ENCODE data around the gene ZCWPW1.

DNA sequence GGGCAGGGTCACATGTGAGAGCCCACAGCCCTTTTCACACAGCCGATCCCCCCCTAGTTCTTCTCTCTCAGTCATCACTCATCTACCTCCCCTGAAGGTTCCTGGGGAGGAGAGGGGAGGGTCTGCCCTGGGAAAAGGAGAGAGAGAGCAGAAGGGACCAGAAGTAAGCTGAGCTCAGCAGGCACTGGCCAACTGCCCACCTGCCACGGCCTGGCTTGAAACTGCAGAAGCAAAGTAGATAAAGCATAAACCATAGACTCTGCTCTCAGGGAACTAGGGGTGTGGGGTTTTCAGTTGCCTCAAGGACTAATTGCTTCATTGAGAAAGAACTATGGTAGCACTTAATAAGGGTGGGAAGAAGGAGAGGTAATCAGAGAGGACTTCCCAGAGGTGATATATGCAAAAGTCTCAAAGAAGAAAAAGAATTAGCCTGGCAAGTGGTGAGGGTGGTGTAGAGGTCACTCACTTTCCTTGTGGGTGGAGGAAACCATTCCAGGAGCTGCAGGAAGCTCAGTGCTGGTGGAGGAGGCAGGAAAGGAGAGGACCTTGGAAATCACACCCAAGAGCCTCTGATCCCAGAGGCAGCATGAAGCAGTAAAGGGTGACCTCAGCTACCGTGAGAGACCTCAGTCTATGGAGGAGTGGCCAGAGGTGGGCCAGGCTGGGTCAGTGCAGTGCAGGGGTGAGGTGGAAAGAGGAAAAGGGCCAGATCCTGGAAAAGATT, 38.1 kb downstream of the ZCWPW1 start:
- TF ChIP-seq, protein P1, sequence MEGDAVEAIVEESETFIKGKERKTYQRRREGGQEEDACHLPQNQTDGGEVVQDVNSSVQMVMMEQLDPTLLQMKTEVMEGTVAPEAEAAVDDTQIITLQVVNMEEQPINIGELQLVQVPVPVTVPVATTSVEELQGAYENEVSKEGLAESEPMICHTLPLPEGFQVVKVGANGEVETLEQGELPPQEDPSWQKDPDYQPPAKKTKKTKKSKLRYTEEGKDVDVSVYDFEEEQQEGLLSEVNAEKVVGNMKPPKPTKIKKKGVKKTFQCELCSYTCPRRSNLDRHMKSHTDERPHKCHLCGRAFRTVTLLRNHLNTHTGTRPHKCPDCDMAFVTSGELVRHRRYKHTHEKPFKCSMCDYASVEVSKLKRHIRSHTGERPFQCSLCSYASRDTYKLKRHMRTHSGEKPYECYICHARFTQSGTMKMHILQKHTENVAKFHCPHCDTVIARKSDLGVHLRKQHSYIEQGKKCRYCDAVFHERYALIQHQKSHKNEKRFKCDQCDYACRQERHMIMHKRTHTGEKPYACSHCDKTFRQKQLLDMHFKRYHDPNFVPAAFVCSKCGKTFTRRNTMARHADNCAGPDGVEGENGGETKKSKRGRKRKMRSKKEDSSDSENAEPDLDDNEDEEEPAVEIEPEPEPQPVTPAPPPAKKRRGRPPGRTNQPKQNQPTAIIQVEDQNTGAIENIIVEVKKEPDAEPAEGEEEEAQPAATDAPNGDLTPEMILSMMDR (conservative IDR thresholded peaks at IDR 0.05; ENCODE audit: low read depth, low read length), result no peak
- no peak for TF ChIP-seq EZH2 (IDR thresholded peaks at IDR 0.05; ENCODE audit: borderline replicate concordance, low read depth, low read length, poor library complexity, severe bottlenecking)

Data from A673 (cell line).